NCI-H2196 (cell line): ENCODE measurements around the gene PAX6.

ENCODE experiments used
- DNase-seq: peaks from one replicate; lab custom pipeline; 2025; ENCODE audit not compliant: unreplicated experiment; lab: John Stamatoyannopoulos, UW

PAX6 gene

GRCh38 chr11:31798554-31799434 is 12.3 kb downstream of the PAX6 start:
- DNase-seq = no peak

- no peak for DNase-seq
Measured at GRCh38 chr11:31798057-31798553, 13.0 kb downstream of the PAX6 start.

GRCh38 chr11:31797190-31798056 is 13.7 kb downstream of the PAX6 start:
- DNase-seq = no peak

GRCh38 chr11:31796499-31797189 is 14.5 kb downstream of the PAX6 start:
- DNase-seq = no peak

- DNase-seq = no peak
Measured at GRCh38 chr11:31795706-31796498, 15.2 kb downstream of the PAX6 start.

GRCh38 chr11:31794548-31794947 is 16.6 kb downstream of the PAX6 start:
- DNase-seq = no peak

GRCh38 chr11:31793264-31793663 is 17.9 kb downstream of the PAX6 start:
- DNase-seq = no peak

GRCh38 chr11:31792456-31792855 is 18.7 kb downstream of the PAX6 start:
- no peak for DNase-seq

GRCh38 chr11:31792036-31792435 is 19.1 kb downstream of the PAX6 start:
- no peak for DNase-seq

- no peak for DNase-seq
Measured at GRCh38 chr11:31790649-31791048, 20.5 kb downstream of the PAX6 start.

- DNase-seq = no peak
Measured at GRCh38 chr11:31788085-31788484, 23.0 kb downstream of the PAX6 start.

- no peak for DNase-seq
Measured at GRCh38 chr11:31786996-31787685, 24.0 kb downstream of the PAX6 start.

GRCh38 chr11:31784611-31785010 is 26.5 kb downstream of the PAX6 start:
- DNase-seq = no peak

GRCh38 chr11:31783252-31783651 is 27.9 kb downstream of the PAX6 start:
- DNase-seq = no peak

- DNase-seq = no peak
Measured at GRCh38 chr11:31782257-31782656, 28.9 kb downstream of the PAX6 start.

- no peak for DNase-seq
Measured at GRCh38 chr11:31780480-31780971, 30.6 kb downstream of the PAX6 start.

- DNase-seq = no peak
Measured at GRCh38 chr11:31780078-31780477, 31.0 kb downstream of the PAX6 start.

- no peak for DNase-seq
Measured at GRCh38 chr11:31779374-31779791, 31.7 kb downstream of the PAX6 start.

- no peak for DNase-seq
Measured at GRCh38 chr11:31772412-31772811, 38.7 kb downstream of the PAX6 start.
